Tibial artery (tissue), 4 donors: ENCODE results near the gene HBEGF.

Source experiments
- DNase-seq, 2 donors: peaks; one replicate each; pipeline ENCODE4 v3.0.0-alpha.2; 2019
- H3K27ac ChIP-seq, 2 donors: fragments of 200-600 bp; sonication (generic) in 1 of 2; 1 replicate in 1 of 2; 2 replicates in 1 of 2; pipeline ENCODE4 v1.5.1; 2018 to 2019; ENCODE audit warnings: mild to moderate bottlenecking in 1 of 2
- H3K27me3 ChIP-seq, 2 donors: fragments of 200-600 bp; sonication (generic) in 1 of 2; one replicate each; pipeline versions ENCODE4 v1.5.1 to v1.6.0; 2016 to 2019
- H3K36me3 ChIP-seq, 3 donors: fragments of 200-600 bp; sonication (generic) in 2 of 3; one replicate each; pipeline ENCODE4 v1.5.1; 2016 to 2019; ENCODE audit warnings: mild to moderate bottlenecking in 2 of 3
- H3K4me1 ChIP-seq, 4 donors: fragments of 200-600 bp; sonication (generic) in 2 of 4; 1 replicate in 3 of 4; 2 replicates in 1 of 4; pipeline ENCODE4 v1.5.1; 2016 to 2019
- H3K4me3 ChIP-seq, 2 donors: fragments of 200-600 bp; sonication (generic) in 1 of 2; 1 replicate in 1 of 2; 2 replicates in 1 of 2; pipeline ENCODE4 v1.5.1; 2018 to 2019; ENCODE audit warnings: mild to moderate bottlenecking in 2 of 2
- H3K9me3 ChIP-seq, 3 donors: fragments of 200-600 bp; sonication (generic) in 1 of 3; one replicate each; pipeline ENCODE4 v1.5.1; 2016 to 2019
- CTCF ChIP-seq, 2 experiments: fragments of 200-600 bp in 1 of 2; fragments of 450-650 bp in 1 of 2; IDR thresholded peaks; one replicate each; pipeline ENCODE4 v1.5.1; 2017 to 2019; ENCODE audit warnings: antibody characterized with exemption in 2 of 2, mild to moderate bottlenecking in 1 of 2, moderate library complexity in 1 of 2
- intact Hi-C: fragments of 100-400 bp; cut with DNase I; formaldehyde crosslinking; loops from one replicate; pipeline ENCODE4 v1.15.0; 2023; ENCODE audit warnings: low total_unique reads

HBEGF gene

GRCh38 chr5:140346348-140347221 lies at the start of gene HBEGF:
Gene HBEGF (minus strand): TSS chr5:140346603. CDS start chr5:140346328, 275 bp downstream.
- no peaks in the 10 kb centered on the region for H3K36me3 ChIP-seq
- H3K27me3 ChIP-seq: no peaks in the 10 kb centered on the region
- peak within 1 kb of the TSS; percentile 68 for H3K4me3 ChIP-seq
- TF ChIP-seq CTCF (IDR thresholded peaks at IDR 0.05): peak; percentile 48 to 56
- no peaks in the 10 kb centered on the region for H3K9me3 ChIP-seq
- intact Hi-C loops: loop anchor here (5.0 kb wide), 2 partner anchors 44 to 84 kb away; partner anchors contain the start of gene PFDN1
- peaks cover 0 to 41% (median 28%) of the 10 kb centered on the region in 4 donors for H3K4me1 ChIP-seq
- peak; percentile 72 to 88 for DNase-seq
- H3K27ac ChIP-seq: peak within 1 kb of the TSS; percentile 65 to 77

GRCh38 chr5:140393738-140394137 lies 47.3 kb upstream of the HBEGF start:
- TF ChIP-seq CTCF (IDR thresholded peaks at IDR 0.05): no peak
- no peaks in the 10 kb centered on the region for H3K27me3 ChIP-seq
- H3K36me3 ChIP-seq: peaks cover 0 to 9% (median 0%) of the 10 kb centered on the region in 3 donors

DNA sequence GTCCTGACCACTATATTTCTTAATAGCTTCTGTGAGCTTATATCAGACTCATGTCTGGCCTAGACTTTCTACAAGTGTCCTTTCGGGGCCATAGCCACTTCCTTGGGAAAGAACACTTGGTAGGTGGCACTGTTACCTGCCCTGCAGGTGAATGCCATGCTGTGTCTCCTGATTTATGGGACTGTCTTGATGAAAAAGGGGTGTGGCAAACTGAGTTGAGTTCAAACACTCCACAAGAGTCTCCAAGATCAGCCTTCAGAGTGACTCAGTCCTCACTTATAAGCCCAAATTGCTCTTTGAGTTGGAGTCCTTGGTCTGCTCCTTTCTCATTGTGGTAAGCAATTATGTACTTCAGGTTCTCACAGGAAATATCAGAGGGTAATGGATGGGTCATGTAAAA lies 45.3 kb upstream of the HBEGF start:
- no peak for DNase-seq
- Histone ChIP-seq H3K27ac (no peak overlapping the region), H3K4me1 (no peaks in the 10 kb centered on the region), H3K9me3 (no peaks in the 10 kb centered on the region), H3K27me3 (no peaks in the 10 kb centered on the region), H3K36me3 (peaks cover 0 to 9% (median 0%) of the 10 kb centered on the region in 3 donors), H3K4me3 (no peak overlapping the region)
- intact Hi-C loops: no loop called here
- TF ChIP-seq CTCF (IDR thresholded peaks at IDR 0.05): no peak

More at GRCh38 chr5:140393738-140394137, 47.3 kb upstream of the HBEGF start:
- Histone ChIP-seq H3K4me1 (no peaks in the 10 kb centered on the region), H3K9me3 (no peaks in the 10 kb centered on the region), H3K4me3 (no peak overlapping the region), H3K27ac (no peak overlapping the region)
- intact Hi-C loops: no loop called here
- DNase-seq: no peak

DNA sequence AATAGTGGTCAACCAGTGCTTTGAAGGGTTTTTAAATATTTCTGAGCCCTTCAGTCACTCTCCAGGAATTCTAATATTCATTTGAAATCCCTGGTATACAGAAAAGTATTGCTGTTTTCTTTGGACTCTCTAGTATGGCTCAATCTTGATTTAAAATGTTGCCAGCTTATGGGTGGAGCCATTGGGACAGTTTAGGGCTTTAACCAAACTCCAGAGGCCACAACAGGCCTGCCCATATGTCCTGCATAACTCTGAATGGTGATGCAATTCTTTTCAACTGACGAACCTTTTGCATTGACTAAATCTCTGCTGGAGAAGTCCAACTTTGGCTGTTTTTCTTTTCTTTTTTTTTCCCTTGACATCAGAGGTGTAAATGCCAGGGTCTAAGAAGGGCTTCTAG lies 44.9 kb upstream of the HBEGF start:
- TF ChIP-seq CTCF (IDR thresholded peaks at IDR 0.05): no peak
- Histone ChIP-seq H3K36me3 (peaks cover 0 to 9% (median 0%) of the 10 kb centered on the region in 3 donors), H3K4me1 (no peaks in the 10 kb centered on the region), H3K27ac (no peak overlapping the region), H3K9me3 (no peaks in the 10 kb centered on the region), H3K27me3 (no peaks in the 10 kb centered on the region), H3K4me3 (no peak overlapping the region)
- DNase-seq: no peak
- intact Hi-C loops: no loop called here

GRCh38 chr5:140388052-140388451 lies 41.6 kb upstream of the HBEGF start:
- intact Hi-C loops: no loop called here
- DNase-seq: no peak
- Histone ChIP-seq H3K4me3 (no peak overlapping the region), H3K27ac (no peak overlapping the region), H3K27me3 (no peaks in the 10 kb centered on the region), H3K9me3 (no peaks in the 10 kb centered on the region), H3K36me3 (peaks cover 0 to 6% (median 0%) of the 10 kb centered on the region in 3 donors), H3K4me1 (no peaks in the 10 kb centered on the region)
- no peak for TF ChIP-seq CTCF (IDR thresholded peaks at IDR 0.05)
